Measurements from ENCODE around the gene RAB27A. TPM values are rescaled to one million over a fixed set of nuclear protein-coding genes. Genes with fewer than 3 reads are reported as not detected.

Gene RAB27A
- total RNA-seq, 1 experiment from 2014 or later: 28.9 TPM

GRCh38 chr15:55237219-55238130 is 52.1 kb downstream of the RAB27A start:
- no peak for DNase-seq
- Mint-ChIP-seq H3K4me1 (ENCODE audit: low read depth, unreplicated experiment) (peaks cover 12% of the 10 kb centered on the region), H3K36me3 (ENCODE audit: insufficient read depth, unreplicated experiment) (no peaks in the 10 kb centered on the region), H3K27ac (ENCODE audit: unreplicated experiment) (no peak overlapping the region), H3K9me3 (ENCODE audit: low read depth, unreplicated experiment) (no peaks in the 10 kb centered on the region), H3K27me3 (ENCODE audit: unreplicated experiment) (no peaks in the 10 kb centered on the region), H3K4me3 (ENCODE audit: low read depth, unreplicated experiment) (no peak overlapping the region)
- no peak for TF ChIP-seq CTCF (IDR thresholded peaks at IDR 0.05; ENCODE audit: unreplicated experiment)
- intact Hi-C loops (cut with micrococcal nuclease; ENCODE audit: unreplicated experiment): no loop called here
- BruUV-seq (replicated peaks): no TSS peak
- CTCF ChIA-PET: no interaction called here

- no peak for TF ChIP-seq CTCF (IDR thresholded peaks at IDR 0.05; ENCODE audit: unreplicated experiment)
- Mint-ChIP-seq H3K4me3 (ENCODE audit: low read depth, unreplicated experiment) (no peak overlapping the region), H3K36me3 (ENCODE audit: insufficient read depth, unreplicated experiment) (no peaks in the 10 kb centered on the region), H3K9me3 (ENCODE audit: low read depth, unreplicated experiment) (no peaks in the 10 kb centered on the region), H3K27ac (ENCODE audit: unreplicated experiment) (no peak overlapping the region), H3K27me3 (ENCODE audit: unreplicated experiment) (no peaks in the 10 kb centered on the region), H3K4me1 (ENCODE audit: low read depth, unreplicated experiment) (peaks cover 12% of the 10 kb centered on the region)
- CTCF ChIA-PET: no interaction called here
- intact Hi-C loops (cut with micrococcal nuclease; ENCODE audit: unreplicated experiment): no loop called here
- no TSS peak for BruUV-seq (replicated peaks)
- no peak for DNase-seq
These were observed 54.0 kb downstream of the RAB27A start for GRCh38 chr15:55235546-55236036.

GRCh38 chr15:55234800-55235104 is 54.9 kb downstream of the RAB27A start:
- H3K9me3 Mint-ChIP-seq (ENCODE audit: low read depth, unreplicated experiment): no peaks in the 10 kb centered on the region
- H3K27ac Mint-ChIP-seq (ENCODE audit: unreplicated experiment): peak overlapping the region; percentile 65
- intact Hi-C loops (cut with micrococcal nuclease; ENCODE audit: unreplicated experiment): no loop called here
- no peak for TF ChIP-seq CTCF (IDR thresholded peaks at IDR 0.05; ENCODE audit: unreplicated experiment)
- peaks cover 19% of the 10 kb centered on the region for H3K4me1 Mint-ChIP-seq (ENCODE audit: low read depth, unreplicated experiment)
- no peaks in the 10 kb centered on the region for H3K36me3 Mint-ChIP-seq (ENCODE audit: insufficient read depth, unreplicated experiment)
- H3K4me3 Mint-ChIP-seq (ENCODE audit: low read depth, unreplicated experiment): no peak overlapping the region
- no TSS peak for BruUV-seq (replicated peaks)
- CTCF ChIA-PET: no interaction called here
- H3K27me3 Mint-ChIP-seq (ENCODE audit: unreplicated experiment): no peaks in the 10 kb centered on the region
- DNase-seq: no peak

- Mint-ChIP-seq H3K4me3 (ENCODE audit: low read depth, unreplicated experiment) (no peak overlapping the region), H3K4me1 (ENCODE audit: low read depth, unreplicated experiment) (peaks cover 20% of the 10 kb centered on the region), H3K27ac (ENCODE audit: unreplicated experiment) (peak overlapping the region; percentile 65), H3K27me3 (ENCODE audit: unreplicated experiment) (no peaks in the 10 kb centered on the region), H3K9me3 (ENCODE audit: low read depth, unreplicated experiment) (no peaks in the 10 kb centered on the region), H3K36me3 (ENCODE audit: insufficient read depth, unreplicated experiment) (no peaks in the 10 kb centered on the region)
- no TSS peak for BruUV-seq (replicated peaks)
- no peak for DNase-seq
- TF ChIP-seq CTCF (IDR thresholded peaks at IDR 0.05; ENCODE audit: unreplicated experiment): no peak
- CTCF ChIA-PET: no interaction called here
- intact Hi-C loops (cut with micrococcal nuclease; ENCODE audit: unreplicated experiment): no loop called here
These were observed 55.4 kb downstream of the RAB27A start for GRCh38 chr15:55234104-55234799.
